OCI-LY7 (cell line): ENCODE measurements around the gene NRP1.

Experiments
- CTCF ChIP-seq: fragments of 200-600 bp; sonication (generic); conservative IDR thresholded peaks from 2 replicates; pipeline ENCODE4 v1.5.1; 2014; ENCODE audit warnings: mild to moderate bottlenecking, antibody characterized with exemption, low read length, moderate library complexity, mixed read lengths
- EZH2phosphoT487 ChIP-seq: fragments of 200-600 bp; sonication (generic); IDR thresholded peaks from 2 replicates; pipeline ENCODE4 v1.6.1; 2018; ENCODE audit warnings: low read depth, borderline replicate concordance, mild to moderate bottlenecking, mixed run types, antibody characterized with exemption, low read length, moderate library complexity, mixed read lengths

- TF ChIP-seq CTCF (no peak), EZH2phosphoT487 (no peak)
Observed at GRCh38 chr10:33295851-33296250, 38.6 kb downstream of the NRP1 start.
